Measurements from ENCODE around the gene SLC1A2. TPM values are rescaled to one million over a fixed set of nuclear protein-coding genes. Genes with fewer than 3 reads are reported as not detected.

SLC1A2 gene
- total and polyA plus RNA-seq, 7 experiments from 2014 or later, result 0.13 to 0.69 (median 0.24) TPM; not detected in 4

GRCh38 chr11:35241531-35241930, 177.8 kb downstream of the SLC1A2 start:
- peak overlapping the region in 3 of 10 donors; percentile 2 to 5 (median 4) for H3K4me3 Mint-ChIP-seq
- POLR2A ChIA-PET, result interaction anchor here (1.0 to 1.1 kb wide), 2 partner anchors 22 to 64 kb away, joined by 3 to 5 read pairs; no protein-coding TSS in a partner anchor
- Histone ChIP-seq H3K4me1 (ENCODE audit: control insufficient read depth in 2 of 2, insufficient read depth in 2 of 2, low read length in 2 of 2) (peaks cover 49 to 54% of the 10 kb centered on the region in 2 donors), H3K9me3 (ENCODE audit: control insufficient read depth in 2 of 3, low read length in 3 of 3) (no peaks in the 10 kb centered on the region), H3K4me3 (ENCODE audit: low read length) (no peak overlapping the region), H3K36me3 (ENCODE audit: control insufficient read depth in 2 of 3, insufficient read depth in 3 of 3, low read length in 3 of 3) (no peaks in the 10 kb centered on the region), H3K27ac (ENCODE audit: low read depth, low read length) (no peak overlapping the region), H3K27me3 (ENCODE audit: control insufficient read depth in 2 of 2, insufficient read depth in 2 of 2, low read length in 2 of 2) (no peaks in the 10 kb centered on the region)
- DNase-seq (no peak), ATAC-seq (no peak)
- intact Hi-C loops (cut with micrococcal nuclease), result loop anchor here in 1 of 2 donors (5.0 kb wide), 1 partner anchor 46 kb away; no protein-coding TSS in a partner anchor
- peaks cover 43 to 95% (median 83%) of the 10 kb centered on the region in 7 donors for H3K4me1 Mint-ChIP-seq
- CTCF ChIA-PET, result interaction anchor here (0.8 to 1.1 kb wide), 2 partner anchors 10 to 12 kb away, joined by 3 to 4 read pairs; no protein-coding TSS in a partner anchor
- peaks cover 0 to 7% (median 4%) of the 10 kb centered on the region in 11 donors for H3K9me3 Mint-ChIP-seq
- H3K27me3 Mint-ChIP-seq, result peaks cover 0 to 9% (median 0%) of the 10 kb centered on the region in 5 donors
- peak overlapping the region in 8 of 9 donors; percentile 3 to 91 (median 54) for H3K27ac Mint-ChIP-seq
- peaks cover 0 to 11% (median 4%) of the 10 kb centered on the region in 5 donors for H3K36me3 Mint-ChIP-seq

- Histone ChIP-seq H3K9me3 (ENCODE audit: control insufficient read depth in 2 of 3, low read length in 3 of 3) (no peaks in the 10 kb centered on the region), H3K4me1 (ENCODE audit: control insufficient read depth in 2 of 2, insufficient read depth in 2 of 2, low read length in 2 of 2) (peaks cover 49 to 54% of the 10 kb centered on the region in 2 donors), H3K4me3 (ENCODE audit: low read length) (no peak overlapping the region), H3K36me3 (ENCODE audit: control insufficient read depth in 2 of 3, insufficient read depth in 3 of 3, low read length in 3 of 3) (no peaks in the 10 kb centered on the region), H3K27ac (ENCODE audit: low read depth, low read length) (no peak overlapping the region), H3K27me3 (ENCODE audit: control insufficient read depth in 2 of 2, insufficient read depth in 2 of 2, low read length in 2 of 2) (no peaks in the 10 kb centered on the region)
- DNase-seq (no peak), ATAC-seq (no peak)
- Mint-ChIP-seq H3K36me3 (peaks cover 0 to 16% (median 4%) of the 10 kb centered on the region in 5 donors), H3K9me3 (peaks cover 0 to 7% (median 4%) of the 10 kb centered on the region in 11 donors), H3K4me1 (peaks cover 47 to 95% (median 83%) of the 10 kb centered on the region in 7 donors), H3K27me3 (peaks cover 0 to 9% (median 0%) of the 10 kb centered on the region in 5 donors), H3K4me3 (peak overlapping the region in 4 of 10 donors; percentile 2 to 5 (median 3)), H3K27ac (peak overlapping the region in 8 of 9 donors; percentile 3 to 91 (median 54))
- ChIA-PET CTCF (interaction anchor here (1.0 to 1.2 kb wide), 3 partner anchors 67 to 314 kb away, joined by 3 to 8 read pairs (median 4); no protein-coding TSS in a partner anchor), POLR2A (interaction anchor here (0.9 kb wide), 1 partner anchor 78 kb away, joined by 3 read pairs; no protein-coding TSS in a partner anchor)
- intact Hi-C loops (cut with micrococcal nuclease), result loop anchor here in 1 of 2 donors (5.0 kb wide), 1 partner anchor 46 kb away; no protein-coding TSS in a partner anchor
Measured at GRCh38 chr11:35241083-35241482, 178.3 kb downstream of the SLC1A2 start.

- Mint-ChIP-seq H3K36me3 (peaks cover 0 to 26% (median 4%) of the 10 kb centered on the region in 5 donors), H3K4me3 (no peak overlapping the region), H3K27me3 (peaks cover 0 to 9% (median 0%) of the 10 kb centered on the region in 5 donors), H3K9me3 (peaks cover 3 to 15% (median 7%) of the 10 kb centered on the region in 11 donors), H3K4me1 (peaks cover 56 to 94% (median 81%) of the 10 kb centered on the region in 7 donors), H3K27ac (peak overlapping the region in 5 of 9 donors; percentile 16 to 91 (median 60))
- intact Hi-C loops (cut with micrococcal nuclease), result loop anchor here (2.0 to 10.0 kb wide), 7 partner anchors 33 to 245 kb away; no protein-coding TSS in a partner anchor
- no peaks in the 10 kb centered on the region for H3K27me3 ChIP-seq (ENCODE audit: control insufficient read depth in 2 of 2, insufficient read depth in 2 of 2, low read length in 2 of 2)
- H3K9me3 ChIP-seq (ENCODE audit: control insufficient read depth in 2 of 3, low read length in 3 of 3), result no peaks in the 10 kb centered on the region
- no peak for ATAC-seq
- no peaks in the 10 kb centered on the region for H3K36me3 ChIP-seq (ENCODE audit: control insufficient read depth in 2 of 3, insufficient read depth in 3 of 3, low read length in 3 of 3)
- DNase-seq, result no peak
- ChIA-PET POLR2A (interaction anchor here (1.4 to 1.5 kb wide), 3 partner anchors 28 to 93 kb away, joined by 3 to 4 read pairs (median 3); no protein-coding TSS in a partner anchor), CTCF (interaction anchor here (0.8 kb wide), 1 partner anchor 19 kb away, joined by 3 read pairs; no protein-coding TSS in a partner anchor)
- peaks cover 52 to 55% of the 10 kb centered on the region in 2 donors for H3K4me1 ChIP-seq (ENCODE audit: control insufficient read depth in 2 of 2, insufficient read depth in 2 of 2, low read length in 2 of 2)
- H3K4me3 ChIP-seq (ENCODE audit: low read length), result no peak overlapping the region
- H3K27ac ChIP-seq (ENCODE audit: low read depth, low read length), result no peak overlapping the region
Measured at GRCh38 chr11:35239471-35240075, 179.8 kb downstream of the SLC1A2 start.

DNA sequence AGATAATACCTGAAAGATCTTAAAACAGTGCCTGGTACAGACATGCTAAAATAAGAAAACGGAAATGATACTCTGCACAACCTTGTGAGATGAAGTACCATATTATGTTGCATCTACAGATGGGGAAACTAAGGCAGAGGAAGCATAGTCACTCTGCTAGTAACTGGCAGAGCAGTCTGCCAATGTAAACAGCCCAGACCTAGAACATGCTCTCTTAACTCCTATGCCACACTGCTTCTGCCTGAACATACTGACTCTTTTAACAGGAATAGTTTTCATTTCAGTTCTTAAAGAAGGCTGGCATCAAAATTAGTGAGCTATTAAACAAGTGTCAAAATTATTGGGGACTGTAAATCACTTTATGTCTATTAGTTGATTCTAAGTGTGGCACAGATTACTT, 180.5 kb downstream of the SLC1A2 start:
- ChIA-PET CTCF (no interaction called here), POLR2A (interaction anchor here (0.7 to 2.1 kb wide), 5 partner anchors 8 to 247 kb away, joined by 3 to 12 read pairs (median 3); no protein-coding TSS in a partner anchor)
- H3K9me3 Mint-ChIP-seq, result peaks cover 5 to 22% (median 11%) of the 10 kb centered on the region in 11 donors
- H3K36me3 Mint-ChIP-seq, result peaks cover 0 to 33% (median 11%) of the 10 kb centered on the region in 5 donors
- H3K4me1 Mint-ChIP-seq, result peaks cover 54 to 94% (median 81%) of the 10 kb centered on the region in 7 donors
- peaks cover 48 to 50% of the 10 kb centered on the region in 2 donors for H3K4me1 ChIP-seq (ENCODE audit: control insufficient read depth in 2 of 2, insufficient read depth in 2 of 2, low read length in 2 of 2)
- intact Hi-C loops (cut with micrococcal nuclease), result loop anchor here (1.0 to 10.0 kb wide), 9 partner anchors 33 to 313 kb away; no protein-coding TSS in a partner anchor
- H3K27ac ChIP-seq (ENCODE audit: low read depth, low read length), result no peak overlapping the region
- no peaks in the 10 kb centered on the region for H3K36me3 ChIP-seq (ENCODE audit: control insufficient read depth in 2 of 3, insufficient read depth in 3 of 3, low read length in 3 of 3)
- H3K4me3 ChIP-seq (ENCODE audit: low read length), result no peak overlapping the region
- H3K27me3 Mint-ChIP-seq, result peaks cover 0 to 9% (median 0%) of the 10 kb centered on the region in 5 donors
- no peak overlapping the region for H3K4me3 Mint-ChIP-seq
- H3K9me3 ChIP-seq (ENCODE audit: control insufficient read depth in 2 of 3, low read length in 3 of 3), result peaks cover 0 to under 1% (median 0%) of the 10 kb centered on the region in 3 experiments
- peak overlapping the region in 5 of 9 donors; percentile 12 to 83 (median 72) for H3K27ac Mint-ChIP-seq
- ATAC-seq (no peak), DNase-seq (no peak)
- no peaks in the 10 kb centered on the region for H3K27me3 ChIP-seq (ENCODE audit: control insufficient read depth in 2 of 2, insufficient read depth in 2 of 2, low read length in 2 of 2)

GRCh38 chr11:35237860-35238715, 181.3 kb downstream of the SLC1A2 start:
- peaks cover 0 to 7% (median 0%) of the 10 kb centered on the region in 3 experiments for H3K9me3 ChIP-seq (ENCODE audit: control insufficient read depth in 2 of 3, low read length in 3 of 3)
- H3K4me1 ChIP-seq (ENCODE audit: control insufficient read depth in 2 of 2, insufficient read depth in 2 of 2, low read length in 2 of 2), result peaks cover 40 to 46% of the 10 kb centered on the region in 2 donors
- Mint-ChIP-seq H3K27me3 (peaks cover 0 to 9% (median 0%) of the 10 kb centered on the region in 5 donors), H3K4me1 (peaks cover 51 to 94% (median 80%) of the 10 kb centered on the region in 7 donors), H3K4me3 (peak overlapping the region in 5 of 10 donors; percentile 20 to 74 (median 61)), H3K36me3 (peaks cover 0 to 38% (median 16%) of the 10 kb centered on the region in 5 donors), H3K9me3 (peaks cover 5 to 30% (median 16%) of the 10 kb centered on the region in 11 donors), H3K27ac (peak overlapping the region; percentile 39 to 90 (median 73))
- intact Hi-C loops (cut with micrococcal nuclease), result loop anchor here (1.0 to 10.0 kb wide), 12 partner anchors 21 to 312 kb away; partner anchors contain the start of gene CD44 (in 1 of the 2)
- H3K4me3 ChIP-seq (ENCODE audit: low read length), result no peak overlapping the region
- POLR2A ChIA-PET, result interaction anchor here (0.7 to 2.1 kb wide), 7 partner anchors 8 to 246 kb away, joined by 3 to 12 read pairs (median 3); no protein-coding TSS in a partner anchor
- H3K27me3 ChIP-seq (ENCODE audit: control insufficient read depth in 2 of 2, insufficient read depth in 2 of 2, low read length in 2 of 2), result no peaks in the 10 kb centered on the region
- DNase-seq (peak in 7 of 9 donors; percentile 28 to 69 (median 47)), ATAC-seq (peak; percentile 46)
- no peak overlapping the region for H3K27ac ChIP-seq (ENCODE audit: low read depth, low read length)
- H3K36me3 ChIP-seq (ENCODE audit: control insufficient read depth in 2 of 3, insufficient read depth in 3 of 3, low read length in 3 of 3), result no peaks in the 10 kb centered on the region
- CTCF ChIA-PET, result interaction anchor here (0.7 to 1.2 kb wide), 7 partner anchors 9 to 313 kb away, joined by 3 to 8 read pairs (median 3); no protein-coding TSS in a partner anchor
